ENCODE data around the gene PARD6B. TPM values are rescaled to one million over a fixed set of nuclear protein-coding genes. Genes with fewer than 3 reads are reported as not detected.

Gene PARD6B
- total and polyA plus RNA-seq, 7 donors: 0.83 to 5.1 (median 1.8) TPM

- Histone ChIP-seq H3K9me3 (no peaks in the 10 kb centered on the region), H3K36me3 (no peaks in the 10 kb centered on the region), H3K4me3 (no peak overlapping the region), H3K27me3 (no peaks in the 10 kb centered on the region), H3K4me1 (no peaks in the 10 kb centered on the region), H3K27ac (no peak overlapping the region)
- DNase-seq: no peak
- WGBS, 2 donors: 68 to 89% methylated on average over 1 of the region's 1 CpG
- intact Hi-C loops (cut with DNase I): no loop called here
- no peak for TF ChIP-seq POLR2AphosphoS5 (IDR thresholded peaks at IDR 0.05)
- TF ChIP-seq POLR2A (IDR thresholded peaks at IDR 0.05): no peak
- no peak for TF ChIP-seq EP300 (IDR thresholded peaks at IDR 0.05)
- no peak for TF ChIP-seq CTCF (IDR thresholded peaks at IDR 0.05)
Observed at GRCh38 chr20:50716518-50716917, 14.9 kb upstream of the PARD6B start.

GRCh38 chr20:50717312-50717711 is 14.1 kb upstream of the PARD6B start:
- H3K27ac ChIP-seq: no peak overlapping the region
- H3K27me3 ChIP-seq: no peaks in the 10 kb centered on the region
- 73 to 93% methylated on average over 2 of the region's 2 CpGs for WGBS, 2 donors
- H3K9me3 ChIP-seq: no peaks in the 10 kb centered on the region
- H3K4me1 ChIP-seq: no peaks in the 10 kb centered on the region
- intact Hi-C loops (cut with DNase I): no loop called here
- TF ChIP-seq POLR2AphosphoS5 (IDR thresholded peaks at IDR 0.05): no peak
- DNase-seq: no peak
- no peaks in the 10 kb centered on the region for H3K36me3 ChIP-seq
- no peak overlapping the region for H3K4me3 ChIP-seq

- Histone ChIP-seq H3K4me1 (no peaks in the 10 kb centered on the region), H3K9me3 (no peaks in the 10 kb centered on the region), H3K27ac (no peak overlapping the region), H3K36me3 (no peaks in the 10 kb centered on the region), H3K27me3 (no peaks in the 10 kb centered on the region), H3K4me3 (no peak overlapping the region)
- peak; percentile 24 for DNase-seq
- intact Hi-C loops (cut with DNase I): no loop called here
- TF ChIP-seq EP300 (IDR thresholded peaks at IDR 0.05): no peak
- TF ChIP-seq POLR2A (IDR thresholded peaks at IDR 0.05): no peak
- 74 to 75% methylated on average over 13 of the region's 13 CpGs for WGBS, 2 donors
Observed at GRCh38 chr20:50717974-50718761, 13.2 kb upstream of the PARD6B start.

GRCh38 chr20:50719328-50719727 is 12.1 kb upstream of the PARD6B start:
- WGBS, 2 donors: 96 to 97% methylated on average over 4 of the region's 4 CpGs
- peak; percentile 19 for DNase-seq
- H3K4me3 ChIP-seq: no peak overlapping the region
- peaks cover 0 to 5% (median 2%) of the 10 kb centered on the region in 4 donors for H3K4me1 ChIP-seq
- TF ChIP-seq POLR2A (IDR thresholded peaks at IDR 0.05) (no peak), EP300 (IDR thresholded peaks at IDR 0.05) (no peak), POLR2AphosphoS5 (IDR thresholded peaks at IDR 0.05) (no peak), CTCF (IDR thresholded peaks at IDR 0.05) (no peak)
- no peak overlapping the region for H3K27ac ChIP-seq
- intact Hi-C loops (cut with DNase I): no loop called here
- no peaks in the 10 kb centered on the region for H3K9me3 ChIP-seq
- H3K27me3 ChIP-seq: no peaks in the 10 kb centered on the region
- H3K36me3 ChIP-seq: no peaks in the 10 kb centered on the region

- 92 to 93% methylated on average over 5 of the region's 5 CpGs for WGBS, 2 donors
- intact Hi-C loops (cut with DNase I): no loop called here
- no peak overlapping the region for H3K27ac ChIP-seq
Observed at GRCh38 chr20:50720026-50720425, 11.4 kb upstream of the PARD6B start.

GRCh38 chr20:50720582-50720981 is 10.8 kb upstream of the PARD6B start:
- intact Hi-C loops (cut with DNase I): no loop called here
- no peak overlapping the region for H3K27ac ChIP-seq
- peak; percentile 14 for DNase-seq
- no peaks in the 10 kb centered on the region for H3K27me3 ChIP-seq
- peaks cover 0 to 18% (median 14%) of the 10 kb centered on the region in 4 donors for H3K4me1 ChIP-seq
- no peak for TF ChIP-seq CTCF (IDR thresholded peaks at IDR 0.05)
- no peak for TF ChIP-seq POLR2A (IDR thresholded peaks at IDR 0.05)
- no peak for TF ChIP-seq EP300 (IDR thresholded peaks at IDR 0.05)
- TF ChIP-seq POLR2AphosphoS5 (IDR thresholded peaks at IDR 0.05): no peak
- H3K9me3 ChIP-seq: no peaks in the 10 kb centered on the region
- no peaks in the 10 kb centered on the region for H3K36me3 ChIP-seq
- H3K4me3 ChIP-seq: no peak overlapping the region

More at GRCh38 chr20:50720026-50720425, 11.4 kb upstream of the PARD6B start:
- H3K36me3 ChIP-seq: no peaks in the 10 kb centered on the region
- no peak overlapping the region for H3K4me3 ChIP-seq
- H3K4me1 ChIP-seq: peaks cover 0 to 12% (median 9%) of the 10 kb centered on the region in 4 donors
- H3K27me3 ChIP-seq: no peaks in the 10 kb centered on the region
- no peaks in the 10 kb centered on the region for H3K9me3 ChIP-seq
- TF ChIP-seq POLR2A (IDR thresholded peaks at IDR 0.05): no peak
- TF ChIP-seq POLR2AphosphoS5 (IDR thresholded peaks at IDR 0.05): no peak
- TF ChIP-seq EP300 (IDR thresholded peaks at IDR 0.05): no peak
- DNase-seq: peak; percentile 15

Measured in sigmoid colon (tissue), 7 donors.